ENCODE results near the gene ZFR. TPM values are rescaled to one million over a fixed set of nuclear protein-coding genes. Genes with fewer than 3 reads are reported as not detected.
A peak's percentile ranks its signal among the peaks of the same experiment; 100 is the strongest.

ZFR gene
- total RNA-seq, 1 donor = 86.1 TPM

DNA sequence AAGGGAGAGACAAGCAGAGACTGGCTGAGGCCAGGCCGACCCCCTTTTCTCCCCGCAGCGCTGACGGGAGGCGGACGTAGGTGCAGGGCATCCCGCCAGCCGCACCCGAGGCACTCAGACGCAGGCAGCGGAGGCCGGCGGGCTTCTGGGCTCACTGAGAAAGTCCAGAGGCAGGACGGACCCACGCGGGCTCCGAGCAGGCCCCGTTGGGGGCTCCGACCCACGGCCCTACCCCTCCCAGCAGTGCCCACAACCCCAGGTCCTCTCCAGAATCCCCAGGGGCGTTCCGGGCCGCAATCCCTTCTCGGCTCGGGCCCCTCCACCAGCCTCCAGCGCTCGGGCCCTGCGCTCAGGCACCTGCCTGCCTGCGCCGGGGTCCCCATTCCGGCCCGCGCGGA lies 132.3 kb downstream of the ZFR start:
- no peak for TF ChIP-seq CTCF (IDR thresholded peaks at IDR 0.05; ENCODE audit: extremely low read depth, low read depth, low read length)
- peak; percentile 92 for DNase-seq (ENCODE audit: insufficient read length, low spot score, missing footprints)
- H2AFZ ChIP-seq (ENCODE audit: low read length) = peak overlapping the region; percentile 82

GRCh38 chr5:32311404-32312196 lies 132.9 kb downstream of the ZFR start:
- Histone ChIP-seq H3K4me3 (ENCODE audit: insufficient read depth, low read length) (peak overlapping the region; percentile 88), H3K79me2 (ENCODE audit: insufficient read depth, low read length) (peaks cover 56% of the 10 kb centered on the region), H3K36me3 (ENCODE audit: insufficient read depth, low read length) (no peaks in the 10 kb centered on the region), H3K4me2 (ENCODE audit: insufficient read depth, low read length) (peak overlapping the region; percentile 84), H3K9me3 (ENCODE audit: low read depth, low read length) (no peaks in the 10 kb centered on the region), H3K27ac (ENCODE audit: low read depth, low read length) (peak overlapping the region; percentile 87), H3K27me3 (ENCODE audit: insufficient read depth, low read length) (no peaks in the 10 kb centered on the region), H3K4me1 (ENCODE audit: insufficient read depth, low read length) (peaks cover 8% of the 10 kb centered on the region), H4K20me1 (ENCODE audit: insufficient read depth, low read length) (peaks cover 6% of the 10 kb centered on the region), H2AFZ (ENCODE audit: low read length) (peak overlapping the region; percentile 82)
- no peak for DNase-seq (ENCODE audit: insufficient read length, low spot score, missing footprints)
- no peak for TF ChIP-seq CTCF (IDR thresholded peaks at IDR 0.05; ENCODE audit: extremely low read depth, low read depth, low read length)

More for the DNA sequence above, 132.3 kb downstream of the ZFR start:
- Histone ChIP-seq H4K20me1 (ENCODE audit: insufficient read depth, low read length) (peaks cover 6% of the 10 kb centered on the region), H3K4me3 (ENCODE audit: insufficient read depth, low read length) (peak overlapping the region; percentile 88), H3K4me2 (ENCODE audit: insufficient read depth, low read length) (peak overlapping the region; percentile 84), H3K36me3 (ENCODE audit: insufficient read depth, low read length) (no peaks in the 10 kb centered on the region), H3K27me3 (ENCODE audit: insufficient read depth, low read length) (no peaks in the 10 kb centered on the region), H3K4me1 (ENCODE audit: insufficient read depth, low read length) (peaks cover 13% of the 10 kb centered on the region), H3K9me3 (ENCODE audit: low read depth, low read length) (no peaks in the 10 kb centered on the region), H3K79me2 (ENCODE audit: insufficient read depth, low read length) (peaks cover 50% of the 10 kb centered on the region), H3K27ac (ENCODE audit: low read depth, low read length) (peak overlapping the region; percentile 87)

- Histone ChIP-seq H4K20me1 (ENCODE audit: insufficient read depth, low read length) (peaks cover 7% of the 10 kb centered on the region), H3K27ac (ENCODE audit: low read depth, low read length) (no peak overlapping the region), H3K4me2 (ENCODE audit: insufficient read depth, low read length) (no peak overlapping the region), H3K79me2 (ENCODE audit: insufficient read depth, low read length) (peaks cover 72% of the 10 kb centered on the region), H3K9me3 (ENCODE audit: low read depth, low read length) (no peaks in the 10 kb centered on the region), H3K27me3 (ENCODE audit: insufficient read depth, low read length) (no peaks in the 10 kb centered on the region), H3K4me1 (ENCODE audit: insufficient read depth, low read length) (peaks cover 8% of the 10 kb centered on the region), H3K36me3 (ENCODE audit: insufficient read depth, low read length) (no peaks in the 10 kb centered on the region), H3K4me3 (ENCODE audit: insufficient read depth, low read length) (no peak overlapping the region), H2AFZ (ENCODE audit: low read length) (no peak overlapping the region)
- no peak for TF ChIP-seq CTCF (IDR thresholded peaks at IDR 0.05; ENCODE audit: extremely low read depth, low read depth, low read length)
- DNase-seq (ENCODE audit: insufficient read length, low spot score, missing footprints) = no peak
Observed at GRCh38 chr5:32309761-32310160, 134.8 kb downstream of the ZFR start.

DNA sequence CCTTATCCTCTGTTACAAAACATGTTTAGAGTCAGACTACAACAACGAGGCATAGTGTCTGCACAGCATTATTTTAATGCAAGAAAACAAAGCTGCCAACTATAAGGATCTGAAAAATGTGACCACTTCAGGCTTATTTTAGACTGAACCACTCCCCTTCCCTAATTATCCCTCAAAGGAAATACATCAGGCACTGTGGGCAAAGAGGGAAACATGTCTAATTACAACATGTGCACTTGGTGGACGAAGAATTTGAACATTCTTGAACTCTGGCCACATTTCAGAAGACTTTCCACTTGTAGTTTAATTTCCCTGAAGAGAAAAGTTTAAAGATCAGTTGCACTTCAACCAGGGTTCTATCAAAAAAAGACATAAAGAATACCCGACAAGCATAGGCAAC lies 135.6 kb downstream of the ZFR start:
- Histone ChIP-seq H3K4me1 (ENCODE audit: insufficient read depth, low read length) (peaks cover 8% of the 10 kb centered on the region), H3K27me3 (ENCODE audit: insufficient read depth, low read length) (no peaks in the 10 kb centered on the region), H3K79me2 (ENCODE audit: insufficient read depth, low read length) (peaks cover 80% of the 10 kb centered on the region), H3K4me3 (ENCODE audit: insufficient read depth, low read length) (no peak overlapping the region), H3K4me2 (ENCODE audit: insufficient read depth, low read length) (no peak overlapping the region), H3K36me3 (ENCODE audit: insufficient read depth, low read length) (no peaks in the 10 kb centered on the region), H3K27ac (ENCODE audit: low read depth, low read length) (no peak overlapping the region), H2AFZ (ENCODE audit: low read length) (no peak overlapping the region), H3K9me3 (ENCODE audit: low read depth, low read length) (no peaks in the 10 kb centered on the region), H4K20me1 (ENCODE audit: insufficient read depth, low read length) (peaks cover 11% of the 10 kb centered on the region)
- no peak for TF ChIP-seq CTCF (IDR thresholded peaks at IDR 0.05; ENCODE audit: extremely low read depth, low read depth, low read length)
- no peak for DNase-seq (ENCODE audit: insufficient read length, low spot score, missing footprints)
